Gastroesophageal sphincter (tissue), 4 donors: Measurements from ENCODE around the gene WDR75. TPM values are rescaled to one million over a fixed set of nuclear protein-coding genes. Genes with fewer than 3 reads are reported as not detected.

Source experiments
- ATAC-seq: fragments of 150-250 bp; one replicate; pipeline ENCODE4 v1.9.1; 2016; ENCODE audit warnings: mild to moderate bottlenecking, moderate library complexity
- H3K27ac ChIP-seq, 4 donors: fragments of 200-600 bp; sonication (generic) in 3 of 4; 1 replicate in 3 of 4; 2 replicates in 1 of 4; pipeline ENCODE4 v1.5.1; 2016 to 2019
- H3K27me3 ChIP-seq: fragments of 200-600 bp; sonication (generic); one replicate; pipeline ENCODE4 v1.5.1; 2019
- H3K36me3 ChIP-seq, 2 donors: fragments of 200-600 bp; sonication (generic); one replicate each; pipeline ENCODE4 v1.5.1; 2019; ENCODE audit warnings: control low read depth in 1 of 2
- H3K4me1 ChIP-seq, 3 donors: fragments of 200-600 bp; sonication (generic); 1 replicate in 2 of 3; 2 replicates in 1 of 3; pipeline ENCODE4 v1.5.1; 2016 to 2019; ENCODE audit warnings: control low read depth in 2 of 3
- H3K4me3 ChIP-seq, 2 donors: fragments of 200-600 bp; sonication (generic); one replicate each; pipeline ENCODE4 v1.5.1; 2019; ENCODE audit warnings: mild to moderate bottlenecking in 1 of 2, moderate library complexity in 1 of 2
- H3K9me3 ChIP-seq, 3 donors: fragments of 200-600 bp; sonication (generic); one replicate each; pipeline ENCODE4 v1.5.1; 2017 to 2019; ENCODE audit warnings: control low read depth in 2 of 3
- EP300 ChIP-seq: sonication (generic); formaldehyde crosslinking; IDR thresholded peaks from one replicate; pipeline ENCODE4 v1.6.1; 2017; ENCODE audit warnings: antibody characterized with exemption, mild to moderate bottlenecking
- POLR2A ChIP-seq, 2 donors: fragments of 450-650 bp; IDR thresholded peaks; one replicate each; pipeline ENCODE4 v1.6.1; 2017; ENCODE audit warnings: antibody characterized with exemption in 2 of 2, mild to moderate bottlenecking in 2 of 2, moderate library complexity in 1 of 2
- POLR2AphosphoS5 ChIP-seq: sonication (generic); formaldehyde crosslinking; IDR thresholded peaks from one replicate; pipeline ENCODE4 v1.6.1; 2017; ENCODE audit warnings: antibody characterized with exemption
- WGBS, 2 donors: methylation state at CpG; one replicate each; pipeline ENCODE4 v1.1.5; 2018; ENCODE audit warnings: low coverage in 1 of 2; 5-methylcytosine and 5-hydroxymethylcytosine counted together
- total RNA-seq, 4 donors: library from RNA; depleted of rRNA; stranded (reverse); fragments of >200 nt; gene quantifications; one replicate each; pipeline ENCODE4 v1.1.0, GENCODE V29; 2016
- TF ChIP-seq, protein P1 (sequence below), 4 experiments: fragments of 200-600 bp in 2 of 4; fragments of 450-650 bp in 2 of 4; sonication (generic) in 1 of 4; IDR thresholded peaks; one replicate each; pipeline ENCODE4 v1.5.1; 2017 to 2019; ENCODE audit warnings: antibody characterized with exemption in 4 of 4, mild to moderate bottlenecking in 2 of 4, moderate library complexity in 2 of 4

Gene WDR75
- total RNA-seq, 4 donors from 2014 or later: 19.7 to 42.6 (median 28.3) TPM

DNA sequence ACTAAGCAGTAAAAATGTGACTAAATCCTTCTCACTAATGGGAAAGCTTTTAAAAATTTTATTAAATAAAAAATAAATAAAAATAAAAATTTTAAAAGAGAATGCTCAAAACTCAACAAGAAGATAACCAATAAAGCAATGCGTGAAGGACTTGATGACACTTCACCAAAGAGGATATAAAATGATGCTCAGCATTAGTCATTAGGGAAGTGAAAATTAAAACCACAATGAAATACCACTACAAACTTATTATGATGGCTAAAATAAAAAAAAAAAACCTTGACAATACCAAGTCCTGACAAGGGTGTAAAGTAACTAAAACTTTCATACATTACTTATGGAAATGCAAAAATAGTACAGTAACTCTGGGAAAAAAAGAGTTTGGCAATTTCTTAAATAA, 3.3 kb upstream of the WDR75 start:
- Histone ChIP-seq H3K27ac (no peak overlapping the region), H3K4me1 (peaks cover 6 to 19% (median 10%) of the 10 kb centered on the region in 3 donors), H3K27me3 (no peaks in the 10 kb centered on the region), H3K36me3 (no peaks in the 10 kb centered on the region), H3K9me3 (no peaks in the 10 kb centered on the region), H3K4me3 (no peak overlapping the region)
- TF ChIP-seq POLR2AphosphoS5 (no peak), EP300 (no peak), POLR2A (IDR thresholded peaks at IDR 0.05) (no peak)
- TF ChIP-seq, protein P1, sequence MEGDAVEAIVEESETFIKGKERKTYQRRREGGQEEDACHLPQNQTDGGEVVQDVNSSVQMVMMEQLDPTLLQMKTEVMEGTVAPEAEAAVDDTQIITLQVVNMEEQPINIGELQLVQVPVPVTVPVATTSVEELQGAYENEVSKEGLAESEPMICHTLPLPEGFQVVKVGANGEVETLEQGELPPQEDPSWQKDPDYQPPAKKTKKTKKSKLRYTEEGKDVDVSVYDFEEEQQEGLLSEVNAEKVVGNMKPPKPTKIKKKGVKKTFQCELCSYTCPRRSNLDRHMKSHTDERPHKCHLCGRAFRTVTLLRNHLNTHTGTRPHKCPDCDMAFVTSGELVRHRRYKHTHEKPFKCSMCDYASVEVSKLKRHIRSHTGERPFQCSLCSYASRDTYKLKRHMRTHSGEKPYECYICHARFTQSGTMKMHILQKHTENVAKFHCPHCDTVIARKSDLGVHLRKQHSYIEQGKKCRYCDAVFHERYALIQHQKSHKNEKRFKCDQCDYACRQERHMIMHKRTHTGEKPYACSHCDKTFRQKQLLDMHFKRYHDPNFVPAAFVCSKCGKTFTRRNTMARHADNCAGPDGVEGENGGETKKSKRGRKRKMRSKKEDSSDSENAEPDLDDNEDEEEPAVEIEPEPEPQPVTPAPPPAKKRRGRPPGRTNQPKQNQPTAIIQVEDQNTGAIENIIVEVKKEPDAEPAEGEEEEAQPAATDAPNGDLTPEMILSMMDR (IDR thresholded peaks at IDR 0.05): no peak
- 47 to 86% methylated on average over 1 of the region's 1 CpG for WGBS, 2 donors
- no peak for ATAC-seq

DNA sequence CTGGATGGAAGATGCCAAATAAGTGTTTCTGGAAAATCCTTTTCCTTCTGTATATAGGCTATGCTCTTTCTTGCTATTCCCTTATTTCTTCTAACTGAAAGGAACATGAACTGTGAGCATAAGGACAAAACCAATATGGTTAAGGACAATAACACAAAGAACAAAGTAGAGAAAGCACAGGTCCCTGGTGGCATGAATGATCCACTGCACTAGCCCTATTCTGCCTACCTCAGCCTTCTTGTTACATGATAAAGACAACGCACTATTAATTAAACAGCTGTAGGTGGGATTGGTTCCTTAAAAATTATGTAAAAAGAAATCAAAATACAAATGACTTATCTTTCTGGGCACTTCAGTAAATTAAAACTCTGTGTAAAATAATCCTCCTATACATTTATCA, 1.9 kb upstream of the WDR75 start:
- Histone ChIP-seq H3K4me3 (no peak overlapping the region), H3K27ac (no peak overlapping the region), H3K9me3 (no peaks in the 10 kb centered on the region), H3K36me3 (no peaks in the 10 kb centered on the region), H3K27me3 (no peaks in the 10 kb centered on the region), H3K4me1 (peaks cover 6 to 32% (median 18%) of the 10 kb centered on the region in 3 donors)
- TF ChIP-seq EP300: no peak
- TF ChIP-seq, protein P1 (IDR thresholded peaks at IDR 0.05): no peak
- no peak for TF ChIP-seq POLR2AphosphoS5
- TF ChIP-seq POLR2A (IDR thresholded peaks at IDR 0.05): no peak
- 71 to 76% methylated on average over 1 of the region's 1 CpG for WGBS, 2 donors
- no peak for ATAC-seq

DNA sequence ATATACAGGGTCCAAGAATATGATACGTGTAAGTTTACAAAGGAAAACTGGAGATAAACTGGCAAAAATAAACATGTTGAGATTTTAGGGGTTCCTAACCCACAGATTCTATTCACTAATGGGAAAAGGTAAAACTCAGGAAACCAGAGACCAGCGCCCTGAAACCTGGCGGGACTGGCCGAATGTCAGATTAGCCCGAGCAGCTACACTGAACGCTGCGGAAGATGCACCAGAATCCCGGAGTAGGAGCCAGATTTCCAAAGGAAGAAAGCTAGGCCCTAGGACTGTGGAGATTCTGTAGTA, 679 bp upstream of the WDR75 start:
- Histone ChIP-seq H3K27ac (peak overlapping the region; percentile 92 to 99 (median 94)), H3K4me3 (peak overlapping the region; percentile 72 to 74), H3K36me3 (no peaks in the 10 kb centered on the region), H3K4me1 (peaks cover 6 to 37% (median 18%) of the 10 kb centered on the region in 3 donors), H3K27me3 (no peaks in the 10 kb centered on the region), H3K9me3 (no peaks in the 10 kb centered on the region)
- TF ChIP-seq, protein P1 (IDR thresholded peaks at IDR 0.05): no peak
- TF ChIP-seq POLR2A (IDR thresholded peaks at IDR 0.05) (no peak), EP300 (no peak), POLR2AphosphoS5 (no peak)
- peak; percentile 64 for ATAC-seq
- WGBS, 2 donors: 1 to 2% methylated on average over 8 of the region's 8 CpGs

DNA sequence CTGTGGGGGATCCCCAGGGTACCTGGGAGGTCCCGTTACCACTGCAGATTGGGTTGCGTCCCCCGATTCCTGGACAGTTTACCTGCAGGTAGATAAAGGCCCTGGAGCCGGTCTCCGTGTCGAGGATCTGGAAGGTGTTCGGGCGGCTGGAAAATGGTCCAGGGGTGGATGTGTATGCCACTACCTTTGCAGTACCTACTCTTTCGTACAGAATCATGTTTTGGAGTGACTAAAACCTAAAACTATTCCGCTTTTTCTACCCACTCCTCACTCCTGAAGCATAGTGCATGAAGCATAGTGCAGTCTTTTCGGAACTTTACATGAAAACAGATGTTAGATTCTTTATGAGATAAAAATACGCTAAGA, 418 bp downstream of the WDR75 start:
- Histone ChIP-seq H3K27ac (peak overlapping the region; percentile 92 to 99 (median 94)), H3K27me3 (no peaks in the 10 kb centered on the region), H3K9me3 (no peaks in the 10 kb centered on the region), H3K36me3 (peaks cover 0 to 8% of the 10 kb centered on the region in 2 donors), H3K4me1 (peaks cover 6 to 37% (median 18%) of the 10 kb centered on the region in 3 donors), H3K4me3 (peak overlapping the region; percentile 72 to 74)
- WGBS, 2 donors: 0% methylated on average over 3 to 4 of the region's 12 CpGs
- TF ChIP-seq, protein P1 (IDR thresholded peaks at IDR 0.05): no peak
- no peak for TF ChIP-seq POLR2AphosphoS5
- TF ChIP-seq EP300: no peak
- no peak for TF ChIP-seq POLR2A (IDR thresholded peaks at IDR 0.05)
- ATAC-seq: peak; percentile 1

DNA sequence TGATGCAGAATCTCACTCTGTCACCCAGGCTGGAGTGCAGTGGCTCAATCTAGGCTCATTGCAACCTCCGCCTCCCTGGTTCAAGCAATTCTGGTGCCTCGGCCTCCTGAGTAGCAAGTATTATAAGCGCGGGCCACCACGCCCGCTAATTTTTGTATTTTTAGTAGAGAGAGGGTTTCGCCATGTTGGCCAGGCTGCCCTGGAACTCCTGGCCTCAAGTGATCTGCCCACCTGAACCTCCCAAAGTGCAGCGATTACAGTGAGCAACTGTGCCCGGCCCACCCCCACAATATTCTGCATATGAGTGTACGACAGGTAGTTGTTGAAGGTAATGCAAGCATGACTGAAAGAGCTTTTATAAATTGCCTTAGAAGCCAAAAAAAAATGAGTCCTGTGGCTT, 1.2 kb downstream of the WDR75 start:
- WGBS, 2 donors: 93% methylated on average over 10 of the region's 10 CpGs; no CpG with 5 or more reads in 1 of the 2 donors
- Histone ChIP-seq H3K4me1 (peaks cover 6 to 37% (median 18%) of the 10 kb centered on the region in 3 donors), H3K36me3 (peaks cover 0 to 8% of the 10 kb centered on the region in 2 donors), H3K27me3 (no peaks in the 10 kb centered on the region), H3K9me3 (no peaks in the 10 kb centered on the region), H3K4me3 (peak overlapping the region in 1 of 2 donors; percentile 74), H3K27ac (no peak overlapping the region)
- no peak for ATAC-seq
- TF ChIP-seq, protein P1 (IDR thresholded peaks at IDR 0.05): no peak
- TF ChIP-seq EP300: no peak
- no peak for TF ChIP-seq POLR2A (IDR thresholded peaks at IDR 0.05)
- no peak for TF ChIP-seq POLR2AphosphoS5
